B cell (primary cell): Measurements from ENCODE around the gene SLC35F3. TPM values are rescaled to one million over a fixed set of nuclear protein-coding genes. Genes with fewer than 3 reads are reported as not detected.
A peak's percentile ranks its signal among the peaks of the same experiment; 100 is the strongest.

ENCODE experiments used
- ATAC-seq: fragments of 200-7000 bp; cut with Tn5 transposase; one replicate; pipeline ENCODE4 v1.10.0; 2021; ENCODE audit warnings: low read depth, mild to moderate bottlenecking, moderate number of reproducible peaks, moderate library complexity
- CTCF ChIA-PET: fragments of 350-600 bp; sonication (Branson Sonifier 250); formaldehyde crosslinking; loops from one replicate; lab custom pipeline; 2021; ENCODE audit warnings: antibody characterized with exemption, inconsistent platforms; lab: Charles Lee
- POLR2A ChIA-PET: fragments of 350-600 bp; sonication (Branson Sonifier 250); formaldehyde crosslinking; loops from one replicate; lab custom pipeline; 2021; ENCODE audit warnings: antibody characterized with exemption; lab: Charles Lee
- DNase-seq: peaks from one replicate; pipeline ENCODE4 v3.0.0; 2013
- H2AFZ ChIP-seq: 2 replicates; pipeline ENCODE4 v1.6.1; 2012; ENCODE audit warnings: mild to moderate bottlenecking, low read depth, low read length; ENCODE audit not compliant: insufficient read depth, poor library complexity, severe bottlenecking
- H3K27ac ChIP-seq, 2 donors: 1 replicate in 1 of 2; 2 replicates in 1 of 2; pipeline ENCODE4 v1.5.1; 2012 to 2013; ENCODE audit warnings: low read length in 2 of 2, mild to moderate bottlenecking in 2 of 2, moderate library complexity in 1 of 2
- H3K27me3 ChIP-seq, 4 experiments: fragments of 200-600 bp in 1 of 4; sonication (generic) in 1 of 4; replicated peaks in 1 of 4; 1 replicate in 2 of 4; 2 replicates in 2 of 4; pipeline versions ENCODE4 v1.6.1 to v1.7.0; 2013 to 2016; ENCODE audit warnings: low read length in 3 of 4, mild to moderate bottlenecking in 2 of 4, mixed read lengths in 1 of 4, moderate library complexity in 1 of 4; ENCODE audit not compliant: insufficient read depth in 4 of 4, control insufficient read depth in 3 of 4; ENCODE audit errors: control extremely low read depth in 1 of 4
- H3K36me3 ChIP-seq, 2 experiments: replicated peaks in 1 of 2; 1 replicate in 1 of 2; 2 replicates in 1 of 2; pipeline versions ENCODE4 v1.6.1 to v1.7.1; 2013; ENCODE audit warnings: low read length in 1 of 2; ENCODE audit not compliant: insufficient read depth in 2 of 2, control insufficient read depth in 1 of 2; ENCODE audit errors: control extremely low read depth in 1 of 2, extremely low read depth in 1 of 2
- H3K4me1 ChIP-seq, 2 donors: fragments of 200-600 bp in 1 of 2; sonication (generic) in 1 of 2; 1 replicate in 1 of 2; 2 replicates in 1 of 2; pipeline versions ENCODE4 v1.5.1 to v1.6.1; 2013 to 2017; ENCODE audit warnings: low read length in 2 of 2; ENCODE audit not compliant: control insufficient read depth in 2 of 2, insufficient read depth in 2 of 2
- H3K4me2 ChIP-seq: replicated peaks from 2 replicates; pipeline ENCODE3; 2012; ENCODE audit warnings: mild to moderate bottlenecking, low read depth, low read length; ENCODE audit not compliant: poor library complexity, severe bottlenecking
- H3K4me3 ChIP-seq, 5 experiments: fragments of 200-600 bp in 1 of 5; sonication (generic) in 1 of 5; 1 replicate in 3 of 5; 2 replicates in 2 of 5; pipeline versions ENCODE4 v1.5.1 to v1.7.0; 2011 to 2016; ENCODE audit warnings: low read length in 4 of 5, mild to moderate bottlenecking in 4 of 5, low read depth in 2 of 5, control low read depth in 1 of 5, moderate library complexity in 1 of 5; ENCODE audit not compliant: insufficient read depth in 1 of 5; ENCODE audit errors: control extremely low read depth in 1 of 5, extremely low read depth in 1 of 5
- H3K79me2 ChIP-seq: fragments of 200-600 bp; sonication (generic); one replicate; pipeline ENCODE4 v1.6.0; 2016; ENCODE audit warnings: low read length; ENCODE audit not compliant: control insufficient read depth, insufficient read depth
- H3K9ac ChIP-seq: fragments of 200-600 bp; sonication (generic); 2 replicates; pipeline ENCODE4 v1.6.1; 2017; ENCODE audit warnings: mild to moderate bottlenecking, low read length, moderate library complexity
- H3K9me3 ChIP-seq, 3 donors: one replicate each; pipeline versions ENCODE4 v1.6.1 to v1.7.1; 2013; ENCODE audit warnings: low read length in 2 of 3; ENCODE audit not compliant: control insufficient read depth in 2 of 3, insufficient read depth in 1 of 3; ENCODE audit errors: control extremely low read depth in 1 of 3
- H4K20me1 ChIP-seq: 2 replicates; pipeline ENCODE4 v1.6.0; 2012; ENCODE audit warnings: mild to moderate bottlenecking, low read length; ENCODE audit not compliant: insufficient read depth, control insufficient read depth, poor library complexity, severe bottlenecking
- H3K27ac Mint-ChIP-seq: one replicate; pipeline ENCODE4 v1.8.0; 2021; ENCODE audit warnings: mixed read lengths
- H3K27me3 Mint-ChIP-seq: one replicate; pipeline ENCODE4 v1.8.0; 2021; ENCODE audit warnings: mixed read lengths
- H3K4me1 Mint-ChIP-seq: one replicate; pipeline ENCODE4 v1.8.0; 2021; ENCODE audit warnings: mixed read lengths
- H3K4me3 Mint-ChIP-seq: one replicate; pipeline ENCODE4 v1.8.0; 2021; ENCODE audit warnings: mixed read lengths
- H3K9me3 Mint-ChIP-seq: one replicate; pipeline ENCODE4 v1.8.0; 2022; ENCODE audit warnings: mixed read lengths; ENCODE audit not compliant: insufficient read depth
- CTCF ChIP-seq: fragments of 200-600 bp; IDR thresholded peaks from one replicate; pipeline ENCODE4 v1.8.0; 2022; ENCODE audit warnings: antibody characterized with exemption, mild to moderate bottlenecking
- EZH2 ChIP-seq: IDR thresholded peaks from 2 replicates; pipeline ENCODE4 v1.6.1; 2012; ENCODE audit warnings: borderline replicate concordance, low read depth, mild to moderate bottlenecking, moderate library complexity, low read length; ENCODE audit not compliant: insufficient read depth, poor library complexity, severe bottlenecking
- WGBS: methylation state at CpG from one replicate; pipeline ENCODE4 v1.1.5; 2013; ENCODE audit warnings: missing lambda C conversion rate; ENCODE audit not compliant: insufficient coverage; 5-methylcytosine and 5-hydroxymethylcytosine counted together
- intact Hi-C: fragments of 100-400 bp; cut with micrococcal nuclease; formaldehyde crosslinking; loops from one replicate; pipeline ENCODE4 v1.10.0; 2022
- polyA plus RNA-seq: library from polyadenylated mRNA; depleted of rRNA; stranded (reverse); fragments of >200 nt; gene quantifications from 2 replicates; pipeline ENCODE4 v1.2.3, GENCODE V29; 2012
- total RNA-seq, 2 donors: library from RNA; stranded (reverse); fragments of 120-200 nt in 1 of 2; gene quantifications; 1 replicate in 1 of 2; 2 replicates in 1 of 2; pipeline versions ENCODE4 v1.2.3 to v1.2.4, GENCODE V29; 2013 to 2022

SLC35F3 gene
- total and polyA plus RNA-seq, 2 donors (not counting 1 experiment from before 2014, with no cell fraction given): not detected

- no peaks in the 10 kb centered on the region for H3K27me3 Mint-ChIP-seq
- Histone ChIP-seq H4K20me1 (no peaks in the 10 kb centered on the region), H3K27me3 (no peaks in the 10 kb centered on the region), H3K4me2 (peak overlapping the region; percentile 87), H2AFZ (peak overlapping the region; percentile 86), H3K4me1 (peaks cover 13 to 16% of the 10 kb centered on the region in 2 donors), H3K9ac (peak overlapping the region; percentile 88), H3K79me2 (peaks cover 31% of the 10 kb centered on the region), H3K9me3 (no peaks in the 10 kb centered on the region), H3K36me3 (peaks cover 0 to 18% of the 10 kb centered on the region in 2 experiments), H3K27ac (no peak overlapping the region), H3K4me3 (peak overlapping the region; percentile 60 to 96 (median 86))
- intact Hi-C loops: loop anchor here (2.0 to 5.0 kb wide), 3 partner anchors 27 to 790 kb away; partner anchors contain the start of genes RBM34 and TOMM20
- CTCF ChIA-PET: no interaction called here
- POLR2A ChIA-PET: interaction anchor here (1.5 kb wide), 1 partner anchor 106 kb away, joined by 6 read pairs; no protein-coding TSS in a partner anchor
- WGBS: no CpG with 5 or more reads among the region's 9 CpGs
- H3K27ac Mint-ChIP-seq: peak overlapping the region; percentile 100
- no peaks in the 10 kb centered on the region for H3K9me3 Mint-ChIP-seq
- H3K4me3 Mint-ChIP-seq: peak overlapping the region; percentile 100
- no peak for ATAC-seq
- peaks cover 33% of the 10 kb centered on the region for H3K4me1 Mint-ChIP-seq
- no peak for DNase-seq
- TF ChIP-seq EZH2: no peak
- TF ChIP-seq CTCF: no peak
Measured at GRCh38 chr1:234372011-234372757, 467.7 kb downstream of the SLC35F3 start.
